ENCODE measurements around the gene CNTNAP3B.
"Not testable (repeated sequence)": the region's sequence is repeated elsewhere in the genome, so short reads cannot be mapped to it uniquely, and the experiment has no call there.

- TF ChIP-seq EZH2 (IDR thresholded peaks at IDR 0.05; ENCODE audit: borderline replicate concordance, control insufficient read depth, low read depth, low read length); MAX (IDR thresholded peaks at IDR 0.05; ENCODE audit: low read depth, low read length); ZNF274 (IDR thresholded peaks at IDR 0.05; ENCODE audit: insufficient read depth, insufficient read length): not testable (repeated sequence)
Observed at GRCh38 chr9:42033541-42033940, 95.7 kb downstream of the CNTNAP3B start.
